Loucy (cell line): ENCODE data around the gene NPAS1.

Experiments used
- H2AFZ ChIP-seq: fragments of 200-600 bp; sonication (generic); 2 replicates; pipeline ENCODE4 v1.6.0; 2016; ENCODE audit warnings: antibody characterized with exemption, mild to moderate bottlenecking, low read length, moderate library complexity
- H3F3A ChIP-seq: fragments of 200-600 bp; 2 replicates; pipeline ENCODE4 v1.6.0; 2016; ENCODE audit warnings: antibody characterized with exemption, low read depth, mild to moderate bottlenecking
- H3K27me3 ChIP-seq: fragments of 200-600 bp; sonication (generic); 2 replicates; pipeline ENCODE4 v1.6.1; 2014; ENCODE audit warnings: low read length, mild to moderate bottlenecking; ENCODE audit not compliant: insufficient read depth, poor library complexity, severe bottlenecking
- H3K36me3 ChIP-seq: fragments of 200-600 bp; sonication (generic); 2 replicates; pipeline ENCODE4 v1.6.1; 2016; ENCODE audit warnings: low read length; ENCODE audit not compliant: insufficient read depth
- H3K4me1 ChIP-seq: fragments of 200-600 bp; sonication (generic); 2 replicates; pipeline ENCODE4 v1.5.1; 2014; ENCODE audit warnings: low read length, mild to moderate bottlenecking; ENCODE audit not compliant: insufficient read depth, poor library complexity, severe bottlenecking
- H3K4me2 ChIP-seq: fragments of 200-600 bp; sonication (generic); 2 replicates; pipeline ENCODE4 v1.6.0; 2014; ENCODE audit warnings: antibody characterized with exemption, low read length, low read depth, mild to moderate bottlenecking; ENCODE audit not compliant: poor library complexity, severe bottlenecking
- H3K4me3 ChIP-seq: fragments of 200-600 bp; sonication (generic); 2 replicates; pipeline ENCODE4 v1.5.1; 2014; ENCODE audit warnings: low read length, mild to moderate bottlenecking, mixed read lengths; ENCODE audit not compliant: poor library complexity, severe bottlenecking
- H3K79me2 ChIP-seq: fragments of 200-600 bp; sonication (generic); 2 replicates; pipeline ENCODE4 v1.6.1; 2014; ENCODE audit warnings: low read length; ENCODE audit not compliant: insufficient read depth
- H3K9ac ChIP-seq: fragments of 200-600 bp; sonication (generic); 2 replicates; pipeline ENCODE4 v1.6.0; 2014; ENCODE audit warnings: mild to moderate bottlenecking, low read depth, low read length, moderate library complexity; ENCODE audit not compliant: poor library complexity, severe bottlenecking
- H3K9me2 ChIP-seq: fragments of 200-600 bp; sonication (generic); replicated peaks from 2 replicates; pipeline ENCODE4 v1.6.1; 2016; ENCODE audit warnings: low read depth, low read length, mixed read lengths
- H3K9me3 ChIP-seq: fragments of 200-600 bp; sonication (generic); 2 replicates; pipeline ENCODE4 v1.6.1; 2014; ENCODE audit warnings: mild to moderate bottlenecking, antibody characterized with exemption, low read length, low read depth; ENCODE audit not compliant: insufficient read depth
- H4K20me1 ChIP-seq: fragments of 200-600 bp; sonication (generic); 2 replicates; pipeline ENCODE4 v1.6.0; 2014; ENCODE audit warnings: antibody characterized with exemption, low read length, mild to moderate bottlenecking; ENCODE audit not compliant: insufficient read depth, poor library complexity, severe bottlenecking
- CTCF ChIP-seq: fragments of 200-600 bp; sonication (generic); conservative IDR thresholded peaks from 2 replicates; pipeline ENCODE4 v1.5.1; 2014; ENCODE audit warnings: mild to moderate bottlenecking, antibody characterized with exemption, low read length
- EZH2phosphoT487 ChIP-seq: fragments of 200-600 bp; IDR thresholded peaks from 2 replicates; pipeline ENCODE4 v1.6.1; 2018; ENCODE audit warnings: antibody characterized with exemption, mild to moderate bottlenecking, moderate library complexity, borderline replicate concordance

Gene NPAS1

GRCh38 chr19:47000373-47000772 is 19.3 kb upstream of the NPAS1 start:
- H3K9me3 ChIP-seq: no peaks in the 10 kb centered on the region
- H3K36me3 ChIP-seq: peaks cover 48% of the 10 kb centered on the region; the same call in 1 of the 2 replicates
- no peaks in the 10 kb centered on the region for H4K20me1 ChIP-seq
- no peak overlapping the region for H3K4me2 ChIP-seq
- H2AFZ ChIP-seq: no peak overlapping the region
- no peaks in the 10 kb centered on the region for H3K4me1 ChIP-seq
- H3K27me3 ChIP-seq: no peaks in the 10 kb centered on the region
- TF ChIP-seq EZH2phosphoT487 (no peak), CTCF (no peak)
- H3F3A ChIP-seq: no peaks in the 10 kb centered on the region
- no peak overlapping the region for H3K4me3 ChIP-seq
- H3K79me2 ChIP-seq: no peaks in the 10 kb centered on the region
- H3K9me2 ChIP-seq: no peaks in the 10 kb centered on the region
- no peak overlapping the region for H3K9ac ChIP-seq

DNA sequence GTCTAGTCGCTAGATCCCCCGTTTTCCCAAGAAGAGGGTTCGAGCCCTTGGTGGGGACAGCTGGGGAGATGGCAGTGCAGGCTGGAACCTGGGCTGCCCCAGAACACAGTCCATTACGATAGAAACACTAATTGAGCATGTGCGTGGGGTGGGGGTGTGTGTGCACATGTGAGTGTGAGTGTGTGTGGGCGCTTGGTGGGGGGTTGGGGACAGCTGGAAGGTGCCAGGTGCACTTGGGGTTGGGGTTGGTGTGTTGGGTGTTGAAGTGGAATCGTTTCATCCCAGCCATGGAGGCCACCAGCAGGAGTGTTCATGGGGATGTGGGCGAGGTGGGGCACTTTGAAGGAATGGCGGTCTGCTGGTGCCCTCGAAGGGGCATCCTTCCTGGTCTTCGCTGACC is 18.1 kb upstream of the NPAS1 start:
- no peaks in the 10 kb centered on the region for H3K4me1 ChIP-seq
- H2AFZ ChIP-seq: no peak overlapping the region
- H3K27me3 ChIP-seq: no peaks in the 10 kb centered on the region
- H3F3A ChIP-seq: no peaks in the 10 kb centered on the region
- H3K36me3 ChIP-seq: peaks cover 45% of the 10 kb centered on the region; the same call in 1 of the 2 replicates
- no peak for TF ChIP-seq EZH2phosphoT487
- TF ChIP-seq CTCF: no peak
- H4K20me1 ChIP-seq: no peaks in the 10 kb centered on the region
- H3K4me3 ChIP-seq: no peak overlapping the region
- H3K4me2 ChIP-seq: no peak overlapping the region
- H3K9me3 ChIP-seq: no peaks in the 10 kb centered on the region
- no peaks in the 10 kb centered on the region for H3K9me2 ChIP-seq
- H3K79me2 ChIP-seq: no peaks in the 10 kb centered on the region
- H3K9ac ChIP-seq: no peak overlapping the region

- H4K20me1 ChIP-seq: no peaks in the 10 kb centered on the region
- H3K27me3 ChIP-seq: no peaks in the 10 kb centered on the region
- TF ChIP-seq CTCF: no peak
- TF ChIP-seq EZH2phosphoT487: no peak
- no peaks in the 10 kb centered on the region for H3F3A ChIP-seq
- H3K36me3 ChIP-seq: peaks cover 40% of the 10 kb centered on the region; the same call in 1 of the 2 replicates
- no peak overlapping the region for H3K4me2 ChIP-seq
- no peak overlapping the region for H3K4me3 ChIP-seq
- no peak overlapping the region for H2AFZ ChIP-seq
- H3K4me1 ChIP-seq: no peaks in the 10 kb centered on the region
- no peaks in the 10 kb centered on the region for H3K9me2 ChIP-seq
- no peaks in the 10 kb centered on the region for H3K9me3 ChIP-seq
- H3K9ac ChIP-seq: no peak overlapping the region
- no peaks in the 10 kb centered on the region for H3K79me2 ChIP-seq
Observed at GRCh38 chr19:47002106-47002766, 17.4 kb upstream of the NPAS1 start.
